Mucosa of descending colon (tissue), 3 donors: ENCODE results near the gene CHPF. TPM values are rescaled to one million over a fixed set of nuclear protein-coding genes. Genes with fewer than 3 reads are reported as not detected.

ENCODE experiments used
- ATAC-seq: fragments of 200-7000 bp; cut with Tn5 transposase; one replicate; pipeline ENCODE4 v1.9.1; 2020; ENCODE audit warnings: mild to moderate bottlenecking, moderate library complexity
- DNase-seq, 3 donors: peaks; one replicate each; pipeline ENCODE4 v3.0.0-alpha.2; 2020
- H3K36me3 ChIP-seq: fragments of 200-600 bp; one replicate; pipeline ENCODE4 v1.8.0; 2021; ENCODE audit warnings: low read depth, mild to moderate bottlenecking
- H3K4me1 ChIP-seq: fragments of 200-600 bp; one replicate; pipeline ENCODE4 v1.8.0; 2021; ENCODE audit warnings: low read depth, mild to moderate bottlenecking
- H3K4me3 ChIP-seq: fragments of 200-600 bp; one replicate; pipeline ENCODE4 v1.8.0; 2021; ENCODE audit warnings: mild to moderate bottlenecking
- H3K9me3 ChIP-seq: fragments of 200-600 bp; one replicate; pipeline ENCODE4 v1.8.0; 2021; ENCODE audit warnings: mild to moderate bottlenecking
- intact Hi-C, 2 donors: fragments of 100-400 bp; cut with DNase I in 1 of 2; cut with micrococcal nuclease in 1 of 2; formaldehyde crosslinking; loops; one replicate each; pipeline versions ENCODE4 v1.11.0 to v1.11.1; 2022; cut with DNase I, micrococcal nuclease
- total RNA-seq, 3 donors: library from RNA; stranded (reverse); fragmentation: NEBNext Ultra II Directional in 2 of 3; extraction: Animal tissue kit (Norgen Biotek cat#: 25700) in 2 of 3; gene quantifications; one replicate each; pipeline versions ENCODE4 v1.2.1 to v1.2.4, GENCODE V29; 2021 to 2023
- TF ChIP-seq, protein P1 (sequence below): fragments of 200-600 bp; IDR thresholded peaks from one replicate; pipeline ENCODE4 v1.8.0; 2022; ENCODE audit warnings: antibody characterized with exemption, mild to moderate bottlenecking
- donor health status: DM: no; HTN: no; CAD: no; lungs with moderate emphysema.
- donor health status: DM: no; HTN: no; CAD: no.
- donor health status: DM: no; HTN: yes; CAD: no.

CHPF gene
- total RNA-seq, 3 donors from 2014 or later, result 19.4 to 25.9 (median 20.5) TPM

DNA sequence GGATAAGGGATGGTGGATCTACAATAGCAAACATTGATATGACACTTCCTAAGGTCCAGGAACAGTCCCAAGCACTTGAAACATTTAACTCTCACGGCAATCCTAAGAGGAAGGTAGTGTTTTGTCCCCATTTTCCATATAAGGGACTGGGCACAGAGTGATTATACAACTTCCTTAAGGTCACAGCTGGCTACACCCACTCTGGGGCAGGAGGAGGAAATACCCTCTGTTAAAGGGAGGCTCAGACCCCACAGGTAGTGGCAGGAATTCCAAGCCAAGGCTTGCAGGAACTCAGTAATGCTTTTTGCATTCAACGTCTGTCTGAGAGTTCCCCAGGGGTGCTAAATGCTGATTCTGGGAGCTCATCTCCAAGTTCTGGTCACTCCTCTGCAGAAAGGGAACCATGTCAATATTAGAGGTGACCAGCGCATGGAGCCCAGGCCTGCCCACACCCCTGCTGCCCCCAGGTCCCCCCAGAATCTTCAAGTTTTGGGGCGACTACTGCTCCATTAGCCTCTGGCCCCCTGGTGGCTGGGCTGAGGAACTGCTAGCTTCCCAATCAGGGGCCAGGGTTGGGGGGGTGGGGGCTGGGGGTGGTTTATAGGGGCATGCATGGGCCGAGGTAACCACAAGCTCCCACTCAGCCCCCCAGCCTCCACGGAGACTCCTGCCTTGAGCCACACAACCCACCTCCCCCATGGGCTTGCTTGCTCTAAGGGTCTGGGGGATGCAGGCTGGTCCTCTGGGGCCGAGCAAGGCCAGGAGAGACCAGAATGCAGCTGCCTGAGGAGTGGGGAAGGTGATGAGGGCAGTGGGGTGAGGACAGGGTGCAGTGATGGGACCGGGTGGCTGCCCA is 16.7 kb upstream of the CHPF start:
- no peaks in the 10 kb centered on the region for H3K36me3 ChIP-seq
- peak; percentile 58 for ATAC-seq

DNA sequence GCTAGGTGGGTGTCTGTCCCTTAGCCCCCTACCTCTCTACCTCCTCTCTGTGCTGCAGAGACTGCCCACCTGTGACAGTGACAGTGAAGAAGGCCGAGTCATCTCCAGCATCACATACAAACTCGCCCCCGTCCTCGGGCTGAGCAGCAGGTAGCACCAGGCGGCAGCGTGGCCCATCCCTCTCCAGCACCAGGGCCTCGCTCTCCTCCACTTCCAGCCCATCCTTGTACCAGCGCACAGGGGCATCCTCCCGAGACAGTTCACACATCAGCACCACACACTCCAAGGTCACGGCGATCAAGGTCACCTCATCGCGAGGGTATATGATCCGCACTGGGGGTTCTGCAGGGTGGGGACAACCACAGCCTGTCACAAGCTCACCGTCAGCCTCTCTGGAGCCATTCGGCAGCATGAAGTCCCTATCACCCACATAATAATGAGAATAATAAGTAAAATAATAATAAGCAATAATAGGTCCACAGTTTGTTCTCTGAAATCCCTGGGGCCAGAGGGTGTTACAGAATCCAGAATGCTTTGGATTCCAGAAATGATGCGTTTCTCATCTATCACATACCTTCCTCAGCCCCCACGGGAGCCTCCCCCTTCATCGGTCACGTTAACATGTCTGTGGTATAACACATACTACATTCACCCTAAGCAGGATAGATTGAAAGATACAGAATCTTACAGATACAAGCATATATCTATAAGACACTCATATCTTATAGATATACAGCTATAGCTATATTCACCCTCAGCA is 15.7 kb upstream of the CHPF start:
- H3K9me3 ChIP-seq, result no peaks in the 10 kb centered on the region
- ATAC-seq (no peak), DNase-seq (no peak)
- no peaks in the 10 kb centered on the region for H3K4me1 ChIP-seq
- intact Hi-C loops, result no loop called here
- no peak overlapping the region for H3K4me3 ChIP-seq
- TF ChIP-seq, protein P1, sequence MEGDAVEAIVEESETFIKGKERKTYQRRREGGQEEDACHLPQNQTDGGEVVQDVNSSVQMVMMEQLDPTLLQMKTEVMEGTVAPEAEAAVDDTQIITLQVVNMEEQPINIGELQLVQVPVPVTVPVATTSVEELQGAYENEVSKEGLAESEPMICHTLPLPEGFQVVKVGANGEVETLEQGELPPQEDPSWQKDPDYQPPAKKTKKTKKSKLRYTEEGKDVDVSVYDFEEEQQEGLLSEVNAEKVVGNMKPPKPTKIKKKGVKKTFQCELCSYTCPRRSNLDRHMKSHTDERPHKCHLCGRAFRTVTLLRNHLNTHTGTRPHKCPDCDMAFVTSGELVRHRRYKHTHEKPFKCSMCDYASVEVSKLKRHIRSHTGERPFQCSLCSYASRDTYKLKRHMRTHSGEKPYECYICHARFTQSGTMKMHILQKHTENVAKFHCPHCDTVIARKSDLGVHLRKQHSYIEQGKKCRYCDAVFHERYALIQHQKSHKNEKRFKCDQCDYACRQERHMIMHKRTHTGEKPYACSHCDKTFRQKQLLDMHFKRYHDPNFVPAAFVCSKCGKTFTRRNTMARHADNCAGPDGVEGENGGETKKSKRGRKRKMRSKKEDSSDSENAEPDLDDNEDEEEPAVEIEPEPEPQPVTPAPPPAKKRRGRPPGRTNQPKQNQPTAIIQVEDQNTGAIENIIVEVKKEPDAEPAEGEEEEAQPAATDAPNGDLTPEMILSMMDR, result no peak
- H3K36me3 ChIP-seq, result no peaks in the 10 kb centered on the region

More for the DNA sequence above, 16.7 kb upstream of the CHPF start:
- H3K4me3 ChIP-seq, result no peak overlapping the region
- DNase-seq, result no peak
- no peaks in the 10 kb centered on the region for H3K4me1 ChIP-seq
- H3K9me3 ChIP-seq, result no peaks in the 10 kb centered on the region
- intact Hi-C loops, result no loop called here
- TF ChIP-seq, protein P1, result peak; percentile 67

DNA sequence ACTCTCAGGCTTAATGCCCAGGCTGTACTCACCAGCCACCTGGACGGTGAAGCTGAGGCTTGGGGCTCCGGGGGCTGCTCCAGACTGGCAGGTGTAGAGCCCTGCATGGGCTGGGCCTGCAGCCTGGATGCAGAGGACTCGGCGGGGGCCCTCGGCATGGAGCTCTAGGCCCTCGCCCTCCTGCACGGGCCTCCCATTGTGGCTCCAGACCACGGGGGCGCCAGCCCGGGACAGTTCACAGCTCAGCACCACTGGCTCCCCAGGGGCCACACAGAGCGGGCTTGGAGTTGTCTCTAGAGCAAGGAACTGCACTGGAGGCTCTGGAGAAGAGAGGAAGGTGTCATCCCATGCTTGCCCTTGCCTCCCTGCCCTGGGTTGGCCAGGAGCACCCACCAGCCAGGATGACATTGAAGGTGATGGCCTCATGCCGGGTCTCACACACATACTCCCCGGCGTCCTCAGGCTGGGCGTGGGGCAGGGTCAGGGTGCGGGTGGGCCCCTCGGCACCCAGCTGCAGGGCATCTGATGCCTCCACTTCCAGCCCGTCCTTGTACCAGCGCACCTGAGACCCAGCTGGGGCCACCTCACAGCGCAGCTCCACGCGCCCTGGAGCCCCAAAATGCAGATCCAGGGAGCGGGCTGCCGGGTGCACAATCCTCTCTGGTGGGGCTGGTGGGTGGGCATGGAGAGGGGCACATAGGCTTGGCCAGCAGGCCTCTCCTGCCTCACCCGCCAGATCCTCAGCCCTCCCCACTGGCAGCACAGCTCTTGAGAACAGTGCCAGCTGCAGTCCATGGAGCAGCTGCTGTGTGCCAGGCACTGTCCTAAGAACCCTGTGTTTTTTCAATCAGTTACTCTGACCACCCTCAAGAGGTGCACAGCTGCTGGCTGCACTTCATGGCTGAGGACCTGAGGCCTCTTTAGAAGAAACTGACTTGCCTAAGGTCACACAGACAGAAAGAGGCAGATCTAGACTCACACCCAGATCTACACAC is 14.5 kb upstream of the CHPF start:
- TF ChIP-seq, protein P1, result no peak
- Histone ChIP-seq H3K4me3 (no peak overlapping the region), H3K9me3 (no peaks in the 10 kb centered on the region), H3K36me3 (no peaks in the 10 kb centered on the region), H3K4me1 (peaks cover 3% of the 10 kb centered on the region)
- no peak for ATAC-seq
- intact Hi-C loops, result no loop called here
- peak in 1 of 3 donors; percentile 18 for DNase-seq

DNA sequence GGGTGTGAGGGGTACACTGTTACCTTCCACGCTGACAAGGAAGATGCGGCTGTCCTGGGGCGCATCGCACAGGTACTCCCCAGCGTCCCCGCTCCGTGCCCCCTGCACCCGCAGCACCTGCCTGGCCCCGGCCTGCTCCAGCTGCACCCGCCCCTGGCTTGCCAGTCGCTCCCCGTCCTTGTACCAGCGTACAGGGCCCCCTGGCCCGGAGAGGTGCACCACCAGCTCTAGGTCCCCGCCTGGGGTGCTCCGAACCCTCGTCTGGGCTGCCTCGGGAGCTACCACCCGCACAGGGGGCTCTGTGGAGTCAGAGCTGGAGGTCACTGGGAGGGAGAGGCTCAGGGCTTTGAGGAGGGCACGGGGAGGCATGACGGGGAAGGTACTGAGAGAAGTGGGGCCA is 13.7 kb upstream of the CHPF start:
- intact Hi-C loops, result no loop called here
- Histone ChIP-seq H3K4me1 (peaks cover 9% of the 10 kb centered on the region), H3K9me3 (no peaks in the 10 kb centered on the region), H3K4me3 (no peak overlapping the region), H3K36me3 (no peaks in the 10 kb centered on the region)
- ATAC-seq (no peak), DNase-seq (peak in 1 of 3 donors; percentile 19)
- TF ChIP-seq, protein P1, result no peak

DNA sequence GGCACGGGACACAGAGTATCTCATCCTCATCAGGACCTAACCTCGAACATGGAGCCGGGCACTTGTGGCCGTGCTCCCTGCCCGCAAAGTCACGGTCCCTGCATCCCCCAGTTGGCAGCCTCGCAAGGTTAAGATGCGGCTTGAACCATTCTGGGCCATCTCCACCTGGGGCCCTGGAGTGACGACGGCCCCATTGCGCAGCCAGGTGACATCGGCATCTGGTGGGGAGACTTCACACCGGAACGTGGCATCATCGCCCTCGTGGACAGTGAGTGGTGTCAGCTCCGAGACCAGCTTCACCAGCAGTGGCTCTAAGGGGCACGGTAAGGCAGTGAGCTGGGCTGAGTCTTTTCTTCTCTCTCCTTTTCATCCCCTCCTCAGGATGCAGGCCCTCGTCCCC is 12.8 kb upstream of the CHPF start:
- intact Hi-C loops, result no loop called here
- peaks cover 13% of the 10 kb centered on the region for H3K4me1 ChIP-seq
- no peaks in the 10 kb centered on the region for H3K9me3 ChIP-seq
- no peak overlapping the region for H3K4me3 ChIP-seq
- TF ChIP-seq, protein P1, result no peak
- DNase-seq (no peak), ATAC-seq (no peak)
- no peaks in the 10 kb centered on the region for H3K36me3 ChIP-seq
